ENCODE results near the gene SFN. TPM values are rescaled to one million over a fixed set of nuclear protein-coding genes. Genes with fewer than 3 reads are reported as not detected.

The SFN gene
- total RNA-seq, 1 donor from 2014 or later = 14.5 TPM

DNA sequence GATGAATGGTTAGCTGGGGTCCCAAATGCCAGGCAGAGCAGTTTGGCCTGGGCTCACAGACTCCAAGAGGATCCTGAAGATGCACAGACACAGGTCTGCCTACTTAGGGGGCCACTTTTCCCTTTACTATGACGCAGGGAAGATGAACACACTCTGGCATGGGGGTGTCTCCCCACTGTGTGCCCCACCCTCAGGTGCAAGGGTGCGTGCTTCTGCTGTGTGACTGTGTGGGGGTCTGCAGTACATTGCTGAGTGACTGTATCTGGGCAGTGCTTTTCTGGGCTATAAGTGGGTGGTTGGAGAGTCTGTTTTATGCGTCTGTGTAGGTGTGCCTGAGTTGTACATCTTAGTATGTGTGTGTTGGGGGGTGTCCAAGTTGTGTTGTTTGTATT lies 47.0 kb downstream of the SFN start:
- FAIRE-seq (no peak), DNase-seq (ENCODE audit: low read depth) (no peak)
- H4K20me1 ChIP-seq (ENCODE audit: insufficient read depth, low read length) = no peaks in the 10 kb centered on the region
- no peaks in the 10 kb centered on the region for H3K4me1 ChIP-seq (ENCODE audit: insufficient read depth, low read length)
- H3K27ac ChIP-seq (ENCODE audit: low read depth, low read length) = no peak overlapping the region
- no peak overlapping the region for H2AFZ ChIP-seq (ENCODE audit: low read depth, low read length)
- H3K4me3 Mint-ChIP-seq (ENCODE audit: unreplicated experiment) = no peak overlapping the region
- H3K4me3 ChIP-seq (ENCODE audit: insufficient read depth, low read depth, low read length) = no peak overlapping the region
- H3K36me3 ChIP-seq (ENCODE audit: insufficient read depth, low read length) = no peaks in the 10 kb centered on the region
- H3K79me2 ChIP-seq (ENCODE audit: insufficient read depth, low read length) = no peaks in the 10 kb centered on the region
- peaks cover 2% of the 10 kb centered on the region for H3K4me1 Mint-ChIP-seq (ENCODE audit: low read depth, unreplicated experiment)
- no peak overlapping the region for H3K4me2 ChIP-seq (ENCODE audit: low read length)
- H3K9ac ChIP-seq (ENCODE audit: low read length) = no peak overlapping the region
- peaks cover 2% of the 10 kb centered on the region for H3K36me3 Mint-ChIP-seq (ENCODE audit: low read depth, unreplicated experiment)
- H3K27ac Mint-ChIP-seq (ENCODE audit: unreplicated experiment) = no peak overlapping the region
- no peaks in the 10 kb centered on the region for H3K9me3 Mint-ChIP-seq (ENCODE audit: unreplicated experiment)
- TF ChIP-seq EZH2 (IDR thresholded peaks at IDR 0.05; ENCODE audit: insufficient read depth, low read length) = no peak
- no peak for TF ChIP-seq CTCF (IDR thresholded peaks at IDR 0.05; ENCODE audit: insufficient read depth, low read depth, low read length)
- no peaks in the 10 kb centered on the region for H3K27me3 ChIP-seq (ENCODE audit: insufficient read depth, low read length)
- H3K27me3 Mint-ChIP-seq (ENCODE audit: low read depth, unreplicated experiment) = peaks cover 11% of the 10 kb centered on the region
- H3K9me3 ChIP-seq (ENCODE audit: insufficient read depth, low read depth, low read length) = no peaks in the 10 kb centered on the region

- Histone ChIP-seq H3K36me3 (ENCODE audit: insufficient read depth, low read length) (no peaks in the 10 kb centered on the region), H3K27me3 (ENCODE audit: insufficient read depth, low read length) (no peaks in the 10 kb centered on the region), H3K79me2 (ENCODE audit: insufficient read depth, low read length) (no peaks in the 10 kb centered on the region), H3K4me1 (ENCODE audit: insufficient read depth, low read length) (no peaks in the 10 kb centered on the region), H3K27ac (ENCODE audit: low read depth, low read length) (no peak overlapping the region), H4K20me1 (ENCODE audit: insufficient read depth, low read length) (no peaks in the 10 kb centered on the region), H3K4me3 (ENCODE audit: insufficient read depth, low read depth, low read length) (no peak overlapping the region), H3K9ac (ENCODE audit: low read length) (no peak overlapping the region), H3K9me3 (ENCODE audit: insufficient read depth, low read depth, low read length) (no peaks in the 10 kb centered on the region), H2AFZ (ENCODE audit: low read depth, low read length) (no peak overlapping the region), H3K4me2 (ENCODE audit: low read length) (no peak overlapping the region)
- Mint-ChIP-seq H3K27ac (ENCODE audit: unreplicated experiment) (no peak overlapping the region), H3K27me3 (ENCODE audit: low read depth, unreplicated experiment) (peaks cover 16% of the 10 kb centered on the region), H3K9me3 (ENCODE audit: unreplicated experiment) (no peaks in the 10 kb centered on the region), H3K36me3 (ENCODE audit: low read depth, unreplicated experiment) (peaks cover 2% of the 10 kb centered on the region), H3K4me3 (ENCODE audit: unreplicated experiment) (no peak overlapping the region), H3K4me1 (ENCODE audit: low read depth, unreplicated experiment) (peaks cover 2% of the 10 kb centered on the region)
- no peak for FAIRE-seq
- DNase-seq (ENCODE audit: low read depth) = no peak
- no peak for TF ChIP-seq EZH2 (IDR thresholded peaks at IDR 0.05; ENCODE audit: insufficient read depth, low read length)
- no peak for TF ChIP-seq CTCF (IDR thresholded peaks at IDR 0.05; ENCODE audit: insufficient read depth, low read depth, low read length)
Measured at GRCh38 chr1:26910343-26911160, 47.6 kb downstream of the SFN start.
